ENCODE data around the gene PRDM7.

DNA sequence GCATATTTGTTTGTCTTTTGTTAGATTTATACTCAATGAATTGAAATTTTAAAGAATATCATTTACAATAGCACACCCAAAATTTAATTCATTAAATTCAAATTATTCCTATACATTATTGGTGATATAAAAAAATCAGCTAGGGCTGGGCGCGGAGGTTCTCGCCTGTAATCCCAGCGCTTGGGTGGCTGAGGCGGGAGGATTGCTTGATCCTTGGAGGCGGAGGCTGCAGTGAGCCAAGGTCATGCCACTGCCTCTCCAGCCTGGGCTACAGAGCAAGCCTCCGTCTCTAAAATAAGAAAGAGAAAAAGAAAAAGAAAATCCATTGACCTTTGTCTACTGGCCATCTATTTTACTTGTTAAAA, 4.5 kb upstream of the PRDM7 start:
- TF ChIP-seq, protein P1, sequence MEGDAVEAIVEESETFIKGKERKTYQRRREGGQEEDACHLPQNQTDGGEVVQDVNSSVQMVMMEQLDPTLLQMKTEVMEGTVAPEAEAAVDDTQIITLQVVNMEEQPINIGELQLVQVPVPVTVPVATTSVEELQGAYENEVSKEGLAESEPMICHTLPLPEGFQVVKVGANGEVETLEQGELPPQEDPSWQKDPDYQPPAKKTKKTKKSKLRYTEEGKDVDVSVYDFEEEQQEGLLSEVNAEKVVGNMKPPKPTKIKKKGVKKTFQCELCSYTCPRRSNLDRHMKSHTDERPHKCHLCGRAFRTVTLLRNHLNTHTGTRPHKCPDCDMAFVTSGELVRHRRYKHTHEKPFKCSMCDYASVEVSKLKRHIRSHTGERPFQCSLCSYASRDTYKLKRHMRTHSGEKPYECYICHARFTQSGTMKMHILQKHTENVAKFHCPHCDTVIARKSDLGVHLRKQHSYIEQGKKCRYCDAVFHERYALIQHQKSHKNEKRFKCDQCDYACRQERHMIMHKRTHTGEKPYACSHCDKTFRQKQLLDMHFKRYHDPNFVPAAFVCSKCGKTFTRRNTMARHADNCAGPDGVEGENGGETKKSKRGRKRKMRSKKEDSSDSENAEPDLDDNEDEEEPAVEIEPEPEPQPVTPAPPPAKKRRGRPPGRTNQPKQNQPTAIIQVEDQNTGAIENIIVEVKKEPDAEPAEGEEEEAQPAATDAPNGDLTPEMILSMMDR (IDR thresholded peaks at IDR 0.05): no peak
- no peak for TF ChIP-seq POLR2A (IDR thresholded peaks at IDR 0.05)
